ENCODE measurements around the gene PAX8. TPM values are rescaled to one million over a fixed set of nuclear protein-coding genes. Genes with fewer than 3 reads are reported as not detected.

PAX8 gene
- total and polyA plus RNA-seq, 7 donors = 0.41 to 10.8 (median 0.93) TPM; not detected in 1

GRCh38 chr2:113266431-113266830, 12.3 kb downstream of the PAX8 start:
- Histone ChIP-seq H3K4me1 (no peaks in the 10 kb centered on the region), H3K4me3 (no peak overlapping the region), H3K27ac (no peak overlapping the region), H3K27me3 (peaks cover 0 to 7% (median 0%) of the 10 kb centered on the region in 3 donors), H3K9me3 (no peaks in the 10 kb centered on the region), H3K36me3 (no peaks in the 10 kb centered on the region)
- intact Hi-C loops (cut with DNase I) = no loop called here
- 84 to 85% methylated on average over 7 of the region's 7 CpGs for WGBS, 2 donors
- DNase-seq = no peak
- TF ChIP-seq POLR2A (IDR thresholded peaks at IDR 0.05) = no peak
- no peak for TF ChIP-seq CTCF (IDR thresholded peaks at IDR 0.05)
- no peak for TF ChIP-seq EP300 (IDR thresholded peaks at IDR 0.05)
- TF ChIP-seq POLR2AphosphoS5 (IDR thresholded peaks at IDR 0.05) = no peak

GRCh38 chr2:113264713-113265403, 13.9 kb downstream of the PAX8 start:
- Histone ChIP-seq H3K9me3 (no peaks in the 10 kb centered on the region), H3K4me3 (no peak overlapping the region), H3K27ac (no peak overlapping the region), H3K4me1 (no peaks in the 10 kb centered on the region), H3K27me3 (no peaks in the 10 kb centered on the region), H3K36me3 (no peaks in the 10 kb centered on the region)
- DNase-seq = no peak
- no peak for TF ChIP-seq POLR2AphosphoS5 (IDR thresholded peaks at IDR 0.05)
- no peak for TF ChIP-seq POLR2A (IDR thresholded peaks at IDR 0.05)
- TF ChIP-seq CTCF (IDR thresholded peaks at IDR 0.05) = no peak
- no peak for TF ChIP-seq EP300 (IDR thresholded peaks at IDR 0.05)
- WGBS, 2 donors = 88 to 92% methylated on average over 9 of the region's 9 CpGs
- intact Hi-C loops (cut with DNase I) = no loop called here

DNA sequence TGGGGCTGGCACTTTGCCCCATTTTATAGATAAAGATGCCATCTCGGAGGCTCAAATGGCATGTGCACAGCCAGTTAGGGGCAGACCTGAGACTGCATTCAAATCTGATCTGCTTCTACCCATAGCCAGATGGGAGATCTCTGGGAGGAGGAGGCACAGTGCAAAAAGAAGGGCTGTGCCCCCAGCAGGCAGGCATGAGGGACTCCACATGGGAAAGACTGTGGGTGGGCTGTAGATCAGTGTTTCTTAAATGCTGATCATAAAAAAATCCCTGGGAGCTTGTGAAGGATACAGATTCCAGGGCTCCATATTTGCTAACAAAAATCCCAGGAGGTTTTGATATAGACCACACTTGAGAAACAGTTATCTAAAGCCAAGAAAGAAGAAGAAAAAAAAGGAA, 15.2 kb downstream of the PAX8 start:
- no peaks in the 10 kb centered on the region for H3K4me1 ChIP-seq
- H3K27me3 ChIP-seq = no peaks in the 10 kb centered on the region
- no peak for DNase-seq
- intact Hi-C loops (cut with DNase I) = no loop called here
- TF ChIP-seq POLR2AphosphoS5 (IDR thresholded peaks at IDR 0.05) (no peak), POLR2A (IDR thresholded peaks at IDR 0.05) (no peak), EP300 (IDR thresholded peaks at IDR 0.05) (no peak), CTCF (IDR thresholded peaks at IDR 0.05) (no peak)
- H3K9me3 ChIP-seq = no peaks in the 10 kb centered on the region
- H3K36me3 ChIP-seq = no peaks in the 10 kb centered on the region
- WGBS, 2 donors = 22 to 65% methylated on average over 1 of the region's 1 CpG
- H3K27ac ChIP-seq = no peak overlapping the region
- H3K4me3 ChIP-seq = no peak overlapping the region

GRCh38 chr2:113260991-113261390, 17.7 kb downstream of the PAX8 start:
- Histone ChIP-seq H3K4me1 (no peaks in the 10 kb centered on the region), H3K27ac (no peak overlapping the region), H3K4me3 (no peak overlapping the region), H3K27me3 (no peaks in the 10 kb centered on the region), H3K36me3 (no peaks in the 10 kb centered on the region), H3K9me3 (no peaks in the 10 kb centered on the region)
- no peak for DNase-seq
- TF ChIP-seq CTCF (IDR thresholded peaks at IDR 0.05) (no peak), POLR2A (IDR thresholded peaks at IDR 0.05) (no peak), EP300 (IDR thresholded peaks at IDR 0.05) (no peak), POLR2AphosphoS5 (IDR thresholded peaks at IDR 0.05) (no peak)
- intact Hi-C loops (cut with DNase I) = no loop called here
- WGBS, 2 donors = 73 to 82% methylated on average over 6 of the region's 6 CpGs
